NCI-H187 treated with DMSO at 0.1 percent for 48 hours (cell line): ENCODE data around the gene NLRP9.
"Not testable (repeated sequence)": the region's sequence is repeated elsewhere in the genome, so short reads cannot be mapped to it uniquely, and the experiment has no call there.

Experiments
- DNase-seq: peaks from one replicate; lab custom pipeline; 2025; lab: John Stamatoyannopoulos, UW

NLRP9 gene

GRCh38 chr19:55738302-55738701, at the start of gene NLRP9:
TSS of gene NLRP9 (minus strand) at chr19:55738402. CDS start at chr19:55738374, 28 bp downstream.
- DNase-seq = no peak

DNA sequence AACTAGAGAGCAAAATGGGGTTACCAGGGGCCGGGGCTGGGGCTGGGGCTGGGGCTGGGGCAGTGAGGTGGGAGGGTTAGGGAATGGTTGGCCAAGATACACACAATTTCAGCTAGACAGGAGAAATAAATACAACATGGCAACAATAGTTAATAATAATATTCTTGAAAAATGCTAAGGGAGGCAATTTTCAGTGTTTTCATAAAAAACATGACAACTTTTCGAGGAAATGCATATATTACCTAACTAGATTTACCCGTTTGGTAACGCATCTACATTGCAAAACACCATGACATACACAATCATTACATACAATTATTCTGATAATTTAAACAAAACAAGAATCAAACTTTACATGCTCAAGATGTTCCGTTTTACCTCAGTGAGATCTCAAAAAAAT, 42.9 kb upstream of the NLRP9 start:
- DNase-seq = no peak

- DNase-seq = no peak
Observed at GRCh38 chr19:55778331-55778730, 40.1 kb upstream of the NLRP9 start.

DNA sequence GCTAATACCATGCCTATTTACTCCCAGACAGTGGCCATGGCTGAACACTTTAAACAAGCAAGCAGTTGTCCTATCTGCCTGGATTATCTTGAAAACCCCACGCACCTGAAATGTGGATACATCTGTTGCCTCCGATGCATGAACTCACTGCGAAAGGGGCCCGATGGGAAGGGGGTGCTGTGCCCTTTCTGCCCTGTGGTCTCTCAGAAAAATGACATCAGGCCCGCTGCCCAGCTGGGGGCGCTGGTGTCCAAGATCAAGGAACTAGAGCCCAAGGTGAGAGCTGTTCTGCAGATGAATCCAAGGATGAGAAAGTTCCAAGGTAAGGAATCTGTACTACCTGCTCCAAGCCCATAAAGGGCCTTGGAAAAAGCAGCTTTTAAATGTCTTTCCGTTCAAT, 39.3 kb upstream of the NLRP9 start:
- no peak for DNase-seq

GRCh38 chr19:55769632-55770031, 31.4 kb upstream of the NLRP9 start:
- DNase-seq = not testable (repeated sequence)

DNA sequence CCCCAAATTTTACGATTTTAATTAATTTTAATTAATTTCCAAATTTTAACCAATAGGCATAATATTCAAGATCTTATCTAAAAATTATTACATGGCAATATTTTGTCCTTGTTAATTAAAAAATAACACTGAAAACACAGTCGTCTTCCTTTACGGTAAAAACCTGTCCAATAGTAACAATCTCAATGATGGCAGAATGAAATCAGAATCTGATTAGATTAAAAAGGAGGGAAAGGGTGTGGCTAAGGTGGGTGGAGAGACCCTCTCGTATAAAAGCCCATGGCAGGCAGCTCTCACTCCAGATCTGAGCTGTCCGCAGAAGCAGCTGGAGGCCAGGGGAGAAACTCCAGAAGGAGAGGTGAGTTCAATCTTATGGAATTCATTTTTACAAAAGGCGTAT, 30.6 kb upstream of the NLRP9 start, which contains the start of gene RFPL4AL1:
Gene RFPL4AL1, plus strand, starts transcription at position 301 of the 400 bp plus-strand sequence. CDS start 2,687 bp downstream, outside the sequence.
- not testable (repeated sequence) for DNase-seq

DNA sequence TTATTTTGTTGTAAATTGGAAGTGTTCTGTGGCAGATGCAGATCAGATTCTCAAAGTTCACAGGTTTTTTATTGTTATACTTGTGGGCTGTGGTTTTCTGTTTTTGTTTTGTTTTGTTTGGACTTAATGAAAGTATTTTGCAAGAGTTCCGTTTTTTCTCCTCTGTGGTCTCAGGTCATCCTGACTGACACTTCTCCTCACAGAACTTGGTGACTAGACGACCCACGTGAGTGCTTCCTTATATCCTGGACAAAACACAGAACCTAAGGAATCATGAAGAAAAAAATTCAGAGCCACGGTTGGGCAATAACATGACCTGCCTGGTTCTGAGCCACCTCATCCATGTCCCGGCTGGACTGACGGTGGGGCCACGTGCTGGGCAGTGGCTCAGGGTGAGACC, 28.3 kb upstream of the NLRP9 start:
- DNase-seq = no peak

- DNase-seq = not testable (repeated sequence)
Observed at GRCh38 chr19:55758797-55759196, 20.6 kb upstream of the NLRP9 start, which contains the start of gene RFPL4A. TSS of gene RFPL4A (plus strand) at chr19:55759097. CDS start at chr19:55761801, 2,704 bp downstream.

- DNase-seq = not testable (repeated sequence)
Observed at GRCh38 chr19:55756808-55757207, 18.6 kb upstream of the NLRP9 start.

GRCh38 chr19:55753401-55753800, 15.2 kb upstream of the NLRP9 start:
- DNase-seq = no peak

DNA sequence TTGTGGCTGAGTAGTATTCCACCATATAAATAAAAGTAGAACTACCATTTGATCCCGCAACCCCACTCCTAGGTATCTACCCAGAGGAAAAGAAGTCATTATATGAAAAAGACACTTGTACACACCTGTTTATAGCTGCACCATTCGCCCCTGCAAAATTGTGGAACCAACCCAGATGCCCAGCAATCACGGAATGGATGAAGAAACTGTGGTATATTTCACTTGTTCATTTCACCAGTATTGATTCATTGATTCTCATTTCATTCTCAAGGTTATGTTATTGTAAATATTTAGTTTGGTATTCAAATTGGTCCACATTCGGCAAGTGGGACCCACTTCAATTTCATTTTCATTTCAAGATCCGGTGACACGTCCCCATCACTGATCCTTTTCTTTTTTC, 12.5 kb upstream of the NLRP9 start:
- DNase-seq = no peak

DNA sequence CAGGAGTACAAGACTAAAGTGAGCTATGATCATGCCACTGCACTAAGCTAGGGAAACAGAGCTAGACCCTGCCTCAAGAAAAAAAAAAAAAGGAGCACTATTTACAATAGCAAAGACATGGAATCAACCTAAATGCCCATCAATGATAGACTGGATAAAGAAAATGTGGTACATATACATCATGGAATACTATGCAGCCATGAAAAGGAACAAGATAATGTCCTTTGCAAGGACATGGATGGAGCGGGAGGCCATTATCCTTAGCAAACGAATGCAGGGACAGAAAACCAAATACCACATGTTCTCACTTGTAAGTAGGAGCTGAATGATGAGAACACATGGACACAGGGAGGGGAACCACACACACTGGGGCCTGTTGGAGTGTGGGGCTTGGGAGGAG, 7.8 kb downstream of the NLRP9 start:
- not testable (repeated sequence) for DNase-seq

- no peak for DNase-seq
Observed at GRCh38 chr19:55723491-55723890, 14.7 kb downstream of the NLRP9 start.

GRCh38 chr19:55720801-55721200, 17.4 kb downstream of the NLRP9 start:
- no peak for DNase-seq

GRCh38 chr19:55720214-55720746, 17.9 kb downstream of the NLRP9 start:
- DNase-seq = no peak

- not testable (repeated sequence) for DNase-seq
Observed at GRCh38 chr19:55717879-55718711, 20.1 kb downstream of the NLRP9 start.

DNA sequence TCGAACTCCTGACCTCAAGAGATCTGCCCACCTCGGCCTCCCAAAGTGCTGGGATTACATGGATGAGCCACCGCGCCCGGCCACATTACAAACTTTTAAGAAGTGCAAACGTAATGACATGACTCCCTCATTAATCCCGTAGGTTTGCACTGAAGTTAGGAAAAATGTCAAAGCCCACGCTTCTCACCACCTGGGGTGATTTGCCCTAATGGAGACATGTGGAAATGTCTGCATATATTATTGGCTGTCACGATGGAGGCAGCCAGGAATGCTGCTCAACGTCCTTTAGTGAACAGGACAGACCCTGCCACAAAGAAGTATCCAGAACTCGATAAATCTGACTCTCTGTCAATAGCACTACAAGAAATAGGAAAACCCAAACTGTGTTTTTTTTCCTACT, 21.0 kb downstream of the NLRP9 start:
- DNase-seq = no peak

- no peak for DNase-seq
Observed at GRCh38 chr19:55716531-55716930, 21.7 kb downstream of the NLRP9 start.

- no peak for DNase-seq
Observed at GRCh38 chr19:55712804-55713631, 25.2 kb downstream of the NLRP9 start.

GRCh38 chr19:55711719-55712118, 26.5 kb downstream of the NLRP9 start:
- DNase-seq = no peak

GRCh38 chr19:55705972-55706371, 32.2 kb downstream of the NLRP9 start:
- DNase-seq = no peak

DNA sequence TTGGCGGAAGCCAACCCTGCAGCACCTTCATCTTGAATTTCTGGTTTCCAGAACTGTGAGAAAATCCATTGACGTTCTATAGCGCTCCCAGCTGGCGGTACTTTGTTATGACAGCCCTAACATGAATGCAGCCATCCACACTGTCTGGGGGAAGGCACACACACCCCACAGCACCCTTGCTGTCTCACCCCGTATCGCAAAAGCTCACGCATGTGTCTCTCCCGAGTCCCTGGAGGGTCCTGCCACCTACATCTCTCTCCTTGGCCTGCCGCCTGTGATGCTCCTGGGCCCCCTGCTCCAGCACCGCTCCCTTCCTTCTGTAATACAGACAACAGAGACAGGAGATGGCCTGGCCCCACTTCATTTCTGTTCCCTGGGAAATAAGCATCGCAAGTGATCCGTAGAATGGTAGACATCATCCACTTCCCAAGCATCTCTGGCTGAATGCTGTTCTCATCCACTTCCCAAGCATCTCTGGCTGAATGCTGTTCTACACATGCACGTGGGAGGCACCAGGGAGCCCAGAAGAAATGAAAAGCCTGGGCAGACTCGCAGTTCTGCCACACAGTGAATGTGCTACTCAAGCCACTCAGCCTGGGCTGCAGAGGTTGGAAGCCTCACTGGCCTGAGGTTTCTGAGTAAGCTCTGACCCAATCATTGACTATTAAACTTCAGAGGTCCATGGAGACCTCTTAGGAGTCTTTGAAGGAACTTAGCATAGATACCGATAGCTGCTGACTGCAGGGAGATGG, 33.5 kb downstream of the NLRP9 start:
- DNase-seq = no peak
